GM18907 (cell line): ENCODE measurements around the gene C2CD4C.
"Not testable (repeated sequence)": the region's sequence is repeated elsewhere in the genome, so short reads cannot be mapped to it uniquely, and the experiment has no call there.

Experiments
- ATAC-seq: cut with Tn5 transposase; IDR thresholded peaks from one replicate; pipeline ENCODE4 v1.9.1; 2021; ENCODE audit warnings: mild to moderate bottlenecking, moderate library complexity; ENCODE audit not compliant: unreplicated experiment

The C2CD4C gene

DNA sequence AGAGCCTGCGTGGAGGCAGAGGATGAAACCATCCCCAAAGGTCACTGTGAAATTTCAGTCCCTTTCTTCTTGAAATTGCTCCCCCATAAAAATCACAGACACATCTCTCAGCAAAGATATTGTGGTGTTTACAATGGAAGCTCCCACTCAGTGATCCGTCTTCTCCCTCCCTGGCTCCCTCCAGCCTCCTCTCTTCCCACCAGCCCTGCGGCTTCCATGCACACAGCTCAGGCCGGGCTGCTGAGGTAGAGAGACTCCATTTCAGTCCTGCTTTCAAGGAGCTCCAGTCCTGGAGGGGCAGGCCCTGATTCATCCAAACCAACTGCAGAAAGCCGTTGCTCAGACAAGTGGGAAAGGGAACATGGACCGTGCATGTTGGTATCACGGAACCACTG is 40.3 kb downstream of the C2CD4C start:
- ATAC-seq: no peak

- no peak for ATAC-seq
These were observed 40.9 kb downstream of the C2CD4C start for GRCh38 chr19:367963-368629.

DNA sequence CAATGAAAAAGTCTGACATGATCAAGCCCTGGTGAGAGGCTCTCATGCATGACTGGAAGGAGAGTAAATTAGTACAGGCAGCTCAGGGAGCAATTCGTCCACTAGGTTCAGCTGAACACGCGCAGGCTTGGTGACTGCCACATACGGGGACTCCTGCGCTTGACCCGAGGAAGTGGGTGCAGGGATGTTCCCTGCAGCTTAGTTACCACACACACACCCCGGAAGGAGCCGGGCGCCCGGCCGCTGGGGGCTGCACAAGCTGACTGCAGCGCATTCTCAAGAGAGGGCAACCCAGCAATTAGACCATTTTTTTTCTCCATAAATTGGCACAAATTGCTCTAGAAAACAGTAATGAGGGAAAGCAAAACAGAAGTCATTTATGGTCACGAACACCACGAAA is 41.4 kb downstream of the C2CD4C start:
- ATAC-seq: no peak

DNA sequence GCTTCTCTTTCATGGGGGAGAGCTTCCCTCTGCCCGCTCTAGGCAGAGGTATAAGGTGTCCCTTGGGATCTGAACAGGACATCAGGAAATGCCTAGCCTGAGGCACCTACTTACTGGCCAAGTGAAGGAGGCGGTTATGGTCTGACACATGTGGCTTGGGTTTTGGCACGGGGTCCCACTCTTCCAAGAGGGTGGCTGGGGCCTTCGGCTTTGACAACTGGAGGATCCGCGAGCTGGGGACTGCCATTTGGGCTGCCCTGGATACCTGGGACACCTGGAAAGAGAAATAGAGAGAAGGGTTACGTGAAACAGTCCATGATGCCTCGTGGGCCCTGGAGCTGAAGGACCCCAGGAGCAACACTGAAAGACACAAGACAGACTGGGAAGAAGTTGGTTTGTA is 42.0 kb downstream of the C2CD4C start:
- no peak for ATAC-seq

- no peak for ATAC-seq
These were observed 42.7 kb downstream of the C2CD4C start for GRCh38 chr19:366205-366783.

DNA sequence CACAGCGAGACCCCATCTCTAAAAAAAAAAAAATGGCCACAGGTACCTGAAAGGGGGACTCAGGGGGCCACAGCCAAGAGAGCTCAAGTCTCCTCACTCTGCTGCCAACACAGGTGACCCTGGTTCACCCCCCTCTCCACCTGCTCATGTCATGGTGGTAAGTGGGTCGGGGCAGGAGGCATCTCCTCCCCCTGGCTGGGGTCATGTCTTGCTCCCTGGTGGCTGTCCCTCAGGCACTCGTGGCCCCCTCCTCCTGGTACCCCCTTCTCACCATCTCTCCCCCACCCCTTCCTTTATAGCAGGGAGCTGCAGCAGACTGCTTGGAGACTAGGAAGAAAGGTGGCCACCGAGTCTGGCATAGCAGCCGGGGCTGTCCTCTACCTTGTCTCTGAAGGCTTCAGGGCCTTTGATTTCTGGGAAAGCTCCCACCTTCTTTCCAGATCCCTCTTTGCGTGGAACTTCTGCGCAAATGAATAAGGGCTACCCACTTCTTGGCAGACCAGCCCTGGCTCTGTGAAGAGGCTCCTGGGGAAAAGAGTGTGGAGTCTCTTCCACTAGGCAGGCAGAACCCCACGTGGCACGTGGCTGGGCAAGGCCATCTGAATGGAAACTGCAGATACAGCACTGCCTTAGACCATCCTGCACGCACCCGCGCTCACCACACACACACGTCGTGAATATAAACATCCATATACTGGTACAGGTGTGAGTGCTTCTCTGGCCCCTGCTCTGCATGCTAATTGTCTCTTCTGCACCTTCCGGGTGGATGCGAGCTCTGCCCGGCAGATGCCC is 44.3 kb downstream of the C2CD4C start:
- no peak for ATAC-seq

GRCh38 chr19:362683-363082 is 46.3 kb downstream of the C2CD4C start:
- ATAC-seq: no peak

DNA sequence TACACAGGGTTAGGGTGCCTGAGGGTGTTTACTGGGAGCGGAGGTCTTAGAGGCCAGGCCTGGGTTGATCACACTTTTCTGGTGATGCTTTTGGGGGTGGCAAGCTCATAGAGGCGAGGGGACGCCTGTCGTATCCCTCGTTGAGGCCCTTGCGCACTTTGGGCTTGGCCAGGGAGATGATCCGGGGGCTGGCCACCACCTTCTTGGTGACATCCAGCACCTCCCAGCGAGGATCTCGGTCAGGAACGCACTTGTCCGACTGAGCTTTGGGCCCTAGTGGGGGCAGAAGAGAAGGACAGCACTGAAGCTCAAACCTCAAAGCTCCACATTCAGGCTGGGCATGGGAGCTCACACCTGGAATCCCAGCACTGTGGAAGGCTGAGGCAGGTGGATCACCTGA is 46.8 kb downstream of the C2CD4C start:
- ATAC-seq: no peak

DNA sequence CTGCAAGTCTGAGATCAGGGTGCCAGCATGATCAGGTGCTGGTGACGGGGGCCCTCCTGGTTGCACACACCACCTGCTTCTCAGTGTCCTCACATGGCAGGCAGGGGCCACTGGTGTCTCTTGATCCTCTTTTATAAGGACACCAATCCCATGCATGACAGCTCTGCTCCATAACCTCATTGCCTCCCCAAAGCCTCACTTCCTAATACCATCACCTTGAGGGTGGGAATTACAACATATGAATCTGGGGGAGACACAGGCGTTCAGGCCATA is 49.4 kb downstream of the C2CD4C start:
- ATAC-seq: no peak

DNA sequence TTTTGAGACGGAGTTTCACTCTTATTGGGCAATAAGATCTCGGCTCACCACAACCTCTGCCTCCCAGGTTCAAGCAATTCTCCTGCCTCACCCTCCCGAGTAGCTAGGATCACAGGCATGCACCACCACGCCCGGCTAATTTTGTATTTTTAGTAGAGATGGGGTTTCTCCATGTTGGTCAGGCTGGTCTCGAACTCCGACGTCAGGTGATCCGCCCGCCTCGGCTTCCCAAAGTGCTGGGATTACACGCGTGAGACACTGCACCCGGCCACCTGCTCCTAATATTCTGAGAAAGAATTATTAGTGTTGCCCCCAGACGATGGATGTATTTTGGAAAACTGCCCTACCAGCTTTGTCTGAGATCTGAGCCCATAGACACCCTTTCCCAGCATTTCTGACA is 53.4 kb downstream of the C2CD4C start:
- not testable (repeated sequence) for ATAC-seq
